ENCODE data around the gene ABHD15. TPM values are rescaled to one million over a fixed set of nuclear protein-coding genes. Genes with fewer than 3 reads are reported as not detected.

The ABHD15 gene
- total and polyA plus RNA-seq, 9 of the 15 experiments (the other 6 are each of a cell fraction or from before 2014, with no cell fraction given) = 0.85 to 4.2 (median 2.1) TPM

DNA sequence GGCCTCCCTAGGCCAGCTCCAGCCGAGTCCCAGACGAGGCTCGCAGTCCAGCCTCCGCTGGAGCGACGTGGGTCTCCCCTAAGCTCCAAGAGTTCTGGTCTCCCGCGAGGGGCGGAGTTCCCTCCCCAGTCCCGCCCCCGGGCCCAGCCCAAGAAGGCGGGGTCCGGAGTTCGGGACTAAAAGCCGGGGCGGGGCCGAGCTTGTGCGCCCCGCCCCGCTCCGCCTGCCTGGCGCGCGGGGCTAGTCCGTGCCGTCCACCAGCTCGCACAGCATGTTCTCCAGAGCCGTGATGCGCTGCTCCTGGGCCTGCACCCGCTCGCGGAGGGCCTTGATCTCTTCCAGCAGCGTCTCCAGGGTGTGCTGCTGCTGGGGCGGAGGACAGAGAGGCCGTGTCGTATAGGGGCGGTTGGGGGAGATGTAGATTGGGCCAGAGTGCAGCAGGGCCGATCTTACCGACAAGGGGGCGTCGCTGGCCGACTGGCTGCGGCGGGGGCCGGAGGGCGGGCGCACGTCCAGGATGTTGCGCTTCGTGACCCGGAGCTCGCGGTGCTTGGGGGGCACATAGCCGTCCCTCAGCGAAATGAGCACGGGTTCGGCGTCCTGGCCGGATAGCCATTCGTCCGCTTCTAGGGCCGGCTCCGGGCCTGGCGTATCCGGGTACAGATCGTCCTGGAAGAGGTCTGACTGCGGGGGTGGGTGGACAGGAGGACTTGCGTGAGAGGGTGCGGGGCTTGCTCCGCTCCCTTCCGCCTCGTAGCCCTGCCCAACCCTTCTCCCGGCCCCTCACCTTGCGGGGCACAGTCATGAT lies 48.9 kb upstream of the ABHD15 start (continued):
- TF ChIP-seq SPI1 (IDR thresholded peaks at IDR 0.05; ENCODE audit: borderline replicate concordance, low read depth, low read length) (no peak), SRSF3 (IDR thresholded peaks at IDR 0.05; ENCODE audit: insufficient read depth, low read length) (no peak), NFATC3 (IDR thresholded peaks at IDR 0.05) (no peak), JUNB (CRISPR knock-in tag; conservative IDR thresholded peaks at IDR 0.05) (no peak), BCOR (IDR thresholded peaks at IDR 0.05) (peak; percentile 25; the same call in 1 of the 2 replicates), ILK (tag; IDR thresholded peaks at IDR 0.05; ENCODE audit: borderline replicate concordance, low read depth) (no peak), ARNT (IDR thresholded peaks at IDR 0.05) (no peak), CREBBP (IDR thresholded peaks at IDR 0.05; ENCODE audit: low read depth, low read length) (no peak), HDAC1 (IDR thresholded peaks at IDR 0.05) (no peak), SOX6 (IDR thresholded peaks at IDR 0.05) (no peak), TEAD4 (IDR thresholded peaks at IDR 0.05; ENCODE audit: low read length) (peak; percentile 21; the same call in 1 of the 2 replicates), TEAD4 (CRISPR knock-in tag; IDR thresholded peaks at IDR 0.05; ENCODE audit: borderline replicate concordance) (no peak), CTBP1 (IDR thresholded peaks at IDR 0.05; ENCODE audit: borderline replicate concordance) (peak; percentile 54; the same call in 1 of the 2 replicates), ZNF77 (CRISPR knock-in tag; IDR thresholded peaks at IDR 0.05) (no peak), ATF1 (CRISPR knock-in tag; IDR thresholded peaks at IDR 0.05) (no peak), ATF1 (tag; IDR thresholded peaks at IDR 0.05) (0 out of 2 replicates have a peak, but pooled peaks have one; percentile 12), FOXP1 (CRISPR knock-in tag; IDR thresholded peaks at IDR 0.05) (no peak), GABPB2 (CRISPR knock-in tag; conservative IDR thresholded peaks at IDR 0.05) (no peak), MCM5 (IDR thresholded peaks at IDR 0.05; ENCODE audit: low read depth) (no peak), ZNF583 (CRISPR knock-in tag; IDR thresholded peaks at IDR 0.05) (no peak), SRSF9 (IDR thresholded peaks at IDR 0.05; ENCODE audit: borderline replicate concordance, low read depth, low read length) (no peak), HDGF (IDR thresholded peaks at IDR 0.05) (no peak), HMGN3 (IDR thresholded peaks at IDR 0.05; ENCODE audit: borderline replicate concordance, extremely low read depth, insufficient read length, low read depth, low read length) (peak; percentile 50)
- TF ChIP-seq, protein P1, sequence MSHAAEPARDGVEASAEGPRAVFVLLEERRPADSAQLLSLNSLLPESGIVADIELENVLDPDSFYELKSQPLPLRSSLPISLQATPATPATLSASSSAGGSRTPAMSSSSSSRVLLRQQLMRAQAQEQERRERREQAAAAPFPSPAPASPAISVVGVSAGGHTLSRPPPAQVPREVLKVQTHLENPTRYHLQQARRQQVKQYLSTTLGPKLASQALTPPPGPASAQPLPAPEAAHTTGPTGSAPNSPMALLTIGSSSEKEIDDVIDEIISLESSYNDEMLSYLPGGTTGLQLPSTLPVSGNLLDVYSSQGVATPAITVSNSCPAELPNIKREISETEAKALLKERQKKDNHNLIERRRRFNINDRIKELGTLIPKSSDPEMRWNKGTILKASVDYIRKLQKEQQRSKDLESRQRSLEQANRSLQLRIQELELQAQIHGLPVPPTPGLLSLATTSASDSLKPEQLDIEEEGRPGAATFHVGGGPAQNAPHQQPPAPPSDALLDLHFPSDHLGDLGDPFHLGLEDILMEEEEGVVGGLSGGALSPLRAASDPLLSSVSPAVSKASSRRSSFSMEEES (CRISPR knock-in tag; IDR thresholded peaks at IDR 0.05) = no peak
- TF ChIP-seq, protein P2, sequence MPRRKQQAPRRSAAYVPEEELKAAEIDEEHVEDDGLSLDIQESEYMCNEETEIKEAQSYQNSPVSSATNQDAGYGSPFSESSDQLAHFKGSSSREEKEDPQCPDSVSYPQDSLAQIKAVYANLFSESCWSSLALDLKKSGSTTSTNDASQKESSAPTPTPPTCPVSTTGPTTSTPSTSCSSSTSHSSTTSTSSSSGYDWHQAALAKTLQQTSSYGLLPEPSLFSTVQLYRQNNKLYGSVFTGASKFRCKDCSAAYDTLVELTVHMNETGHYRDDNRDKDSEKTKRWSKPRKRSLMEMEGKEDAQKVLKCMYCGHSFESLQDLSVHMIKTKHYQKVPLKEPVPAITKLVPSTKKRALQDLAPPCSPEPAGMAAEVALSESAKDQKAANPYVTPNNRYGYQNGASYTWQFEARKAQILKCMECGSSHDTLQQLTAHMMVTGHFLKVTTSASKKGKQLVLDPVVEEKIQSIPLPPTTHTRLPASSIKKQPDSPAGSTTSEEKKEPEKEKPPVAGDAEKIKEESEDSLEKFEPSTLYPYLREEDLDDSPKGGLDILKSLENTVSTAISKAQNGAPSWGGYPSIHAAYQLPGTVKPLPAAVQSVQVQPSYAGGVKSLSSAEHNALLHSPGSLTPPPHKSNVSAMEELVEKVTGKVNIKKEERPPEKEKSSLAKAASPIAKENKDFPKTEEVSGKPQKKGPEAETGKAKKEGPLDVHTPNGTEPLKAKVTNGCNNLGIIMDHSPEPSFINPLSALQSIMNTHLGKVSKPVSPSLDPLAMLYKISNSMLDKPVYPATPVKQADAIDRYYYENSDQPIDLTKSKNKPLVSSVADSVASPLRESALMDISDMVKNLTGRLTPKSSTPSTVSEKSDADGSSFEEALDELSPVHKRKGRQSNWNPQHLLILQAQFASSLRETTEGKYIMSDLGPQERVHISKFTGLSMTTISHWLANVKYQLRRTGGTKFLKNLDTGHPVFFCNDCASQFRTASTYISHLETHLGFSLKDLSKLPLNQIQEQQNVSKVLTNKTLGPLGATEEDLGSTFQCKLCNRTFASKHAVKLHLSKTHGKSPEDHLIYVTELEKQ (CRISPR knock-in tag; IDR thresholded peaks at IDR 0.05) = no peak
- TF ChIP-seq, protein P3, sequence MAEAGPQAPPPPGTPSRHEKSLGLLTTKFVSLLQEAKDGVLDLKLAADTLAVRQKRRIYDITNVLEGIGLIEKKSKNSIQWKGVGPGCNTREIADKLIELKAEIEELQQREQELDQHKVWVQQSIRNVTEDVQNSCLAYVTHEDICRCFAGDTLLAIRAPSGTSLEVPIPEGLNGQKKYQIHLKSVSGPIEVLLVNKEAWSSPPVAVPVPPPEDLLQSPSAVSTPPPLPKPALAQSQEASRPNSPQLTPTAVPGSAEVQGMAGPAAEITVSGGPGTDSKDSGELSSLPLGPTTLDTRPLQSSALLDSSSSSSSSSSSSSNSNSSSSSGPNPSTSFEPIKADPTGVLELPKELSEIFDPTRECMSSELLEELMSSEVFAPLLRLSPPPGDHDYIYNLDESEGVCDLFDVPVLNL (CRISPR knock-in tag; IDR thresholded peaks at IDR 0.05; ENCODE audit: low read depth) = no peak
